Erythroblast (primary cell): ENCODE data around the gene ENTPD1.

Experiments
- GATA1 ChIP-seq: IDR thresholded peaks from 2 replicates; pipeline ENCODE4 v1.6.1; 2011; ENCODE audit warnings: low read depth, mild to moderate bottlenecking, control low read depth, low read length, moderate library complexity
- POLR2A ChIP-seq: IDR thresholded peaks from 2 replicates; pipeline ENCODE4 v1.6.1; 2011; ENCODE audit warnings: mild to moderate bottlenecking, low read length

GRCh38 chr10:95820363-95820762 lies 64.4 kb downstream of the ENTPD1 start:
- TF ChIP-seq POLR2A, result no peak
- TF ChIP-seq GATA1, result no peak
